ENCODE measurements around the gene ACE2. TPM values are rescaled to one million over a fixed set of nuclear protein-coding genes. Genes with fewer than 3 reads are reported as not detected.

Gene ACE2
- total RNA-seq, 4 donors from 2014 or later, result 2.5 to 457 (median 180) TPM

DNA sequence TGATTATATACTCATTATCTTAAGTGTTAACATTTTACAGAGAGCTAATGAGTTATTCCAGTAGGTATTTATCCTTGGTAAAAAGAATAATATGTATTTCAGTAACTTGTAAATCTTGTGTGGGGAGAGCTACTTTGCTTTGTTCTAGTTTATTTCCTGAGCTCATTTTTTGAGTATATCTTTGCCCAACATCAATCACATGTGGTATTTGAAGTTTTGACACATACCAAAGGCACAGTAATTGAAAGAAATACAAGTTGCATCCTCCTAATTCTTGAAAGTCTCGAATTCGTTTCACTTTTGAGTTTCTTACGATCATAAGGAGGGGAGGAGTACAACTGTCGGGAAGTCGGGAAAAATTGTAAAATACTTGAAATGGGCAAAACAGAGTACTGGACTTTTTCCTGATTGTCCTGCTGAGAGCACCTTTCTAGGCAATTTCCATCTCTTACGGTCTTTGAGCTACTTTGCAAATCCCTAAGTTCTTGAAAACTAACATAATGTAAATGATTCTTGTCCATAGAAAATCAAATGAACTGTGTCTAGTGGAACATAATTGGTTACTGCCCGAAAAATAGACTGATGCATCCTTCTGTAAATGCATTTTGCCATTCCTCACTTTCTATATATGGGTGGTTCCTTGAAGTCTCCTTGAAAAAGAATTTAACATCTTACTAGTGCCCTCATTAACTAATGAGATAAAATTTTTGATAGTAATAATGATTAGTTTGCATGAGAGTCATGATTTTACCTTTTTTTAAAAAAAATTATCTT lies 43.2 kb upstream of the ACE2 start:
- no peak for DNase-seq
- Histone ChIP-seq H3K27me3 (no peaks in the 10 kb centered on the region), H3K36me3 (no peaks in the 10 kb centered on the region), H3K27ac (no peak overlapping the region), H3K9me3 (no peaks in the 10 kb centered on the region), H3K4me3 (no peak overlapping the region), H3K4me1 (no peaks in the 10 kb centered on the region)
- TF ChIP-seq POLR2A (IDR thresholded peaks at IDR 0.05) (no peak), CTCF (IDR thresholded peaks at IDR 0.05) (no peak)

- H3K4me3 ChIP-seq, result no peak overlapping the region
- H3K36me3 ChIP-seq, result no peaks in the 10 kb centered on the region
- H3K9me3 ChIP-seq, result no peaks in the 10 kb centered on the region
- TF ChIP-seq POLR2A (IDR thresholded peaks at IDR 0.05) (no peak), CTCF (IDR thresholded peaks at IDR 0.05) (no peak)
- H3K4me1 ChIP-seq, result no peaks in the 10 kb centered on the region
- no peaks in the 10 kb centered on the region for H3K27me3 ChIP-seq
- H3K27ac ChIP-seq, result no peak overlapping the region
- no peak for DNase-seq
Observed at GRCh38 chrX:15631637-15632036, 30.9 kb upstream of the ACE2 start.

GRCh38 chrX:15623054-15623453 lies 22.3 kb upstream of the ACE2 start:
- no peaks in the 10 kb centered on the region for H3K36me3 ChIP-seq
- no peaks in the 10 kb centered on the region for H3K4me1 ChIP-seq
- H3K4me3 ChIP-seq, result no peak overlapping the region
- TF ChIP-seq CTCF (IDR thresholded peaks at IDR 0.05) (no peak), POLR2A (IDR thresholded peaks at IDR 0.05) (no peak)
- no peaks in the 10 kb centered on the region for H3K9me3 ChIP-seq
- no peak for DNase-seq
- no peaks in the 10 kb centered on the region for H3K27me3 ChIP-seq
- H3K27ac ChIP-seq, result peak overlapping the region in 1 of 4 donors; percentile 1

GRCh38 chrX:15619053-15619755 lies 18.4 kb upstream of the ACE2 start:
- Histone ChIP-seq H3K36me3 (no peaks in the 10 kb centered on the region), H3K27me3 (no peaks in the 10 kb centered on the region), H3K27ac (peak overlapping the region in 2 of 4 donors; percentile 29 to 35), H3K9me3 (no peaks in the 10 kb centered on the region), H3K4me3 (no peak overlapping the region), H3K4me1 (no peaks in the 10 kb centered on the region)
- peak in 1 of 3 donors; percentile 61 for DNase-seq
- TF ChIP-seq POLR2A (IDR thresholded peaks at IDR 0.05) (no peak), CTCF (IDR thresholded peaks at IDR 0.05) (peak in 1 of 6 experiments; percentile 5)

DNA sequence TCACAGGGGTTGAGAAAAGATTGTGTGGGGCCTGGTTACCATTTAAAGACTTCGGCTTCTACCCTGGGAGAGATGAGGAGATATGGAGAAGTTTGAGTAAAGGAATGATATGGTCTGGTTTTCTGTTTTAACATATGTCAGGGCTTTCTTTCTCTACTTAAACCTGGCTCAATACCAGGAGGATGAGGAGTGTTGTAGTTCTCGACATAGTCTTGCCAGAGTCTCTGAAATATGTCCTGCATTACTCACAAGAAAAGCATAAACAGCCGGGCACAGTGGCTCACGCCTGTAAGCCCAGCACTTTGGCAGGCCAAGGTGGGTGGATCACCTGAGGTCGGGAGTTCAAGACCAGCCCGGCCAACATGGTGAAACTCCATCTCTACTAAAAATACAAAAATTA lies 16.4 kb upstream of the ACE2 start:
- H3K27me3 ChIP-seq, result no peaks in the 10 kb centered on the region
- no peak overlapping the region for H3K4me3 ChIP-seq
- no peaks in the 10 kb centered on the region for H3K9me3 ChIP-seq
- H3K27ac ChIP-seq, result no peak overlapping the region
- no peaks in the 10 kb centered on the region for H3K4me1 ChIP-seq
- DNase-seq, result no peak
- TF ChIP-seq POLR2A (IDR thresholded peaks at IDR 0.05) (no peak), CTCF (IDR thresholded peaks at IDR 0.05) (no peak)
- H3K36me3 ChIP-seq, result no peaks in the 10 kb centered on the region
